Liver (tissue), 9 donors: Measurements from ENCODE around the gene GBX1. TPM values are rescaled to one million over a fixed set of nuclear protein-coding genes. Genes with fewer than 3 reads are reported as not detected.

Source experiments
- DNase-seq: peaks from one replicate; pipeline ENCODE4 v3.0.0-alpha.2; 2017; ENCODE audit warnings: low spot score
- H3K27ac ChIP-seq, 2 donors: one replicate each; pipeline ENCODE4 v1.7.0; 2013; ENCODE audit warnings: inconsistent platforms in 2 of 2, low read length in 2 of 2, control low read depth in 1 of 2, low read depth in 1 of 2, mild to moderate bottlenecking in 1 of 2
- H3K27me3 ChIP-seq, 4 donors: one replicate each; pipeline versions ENCODE4 v1.6.1 to v1.7.0; 2013; ENCODE audit warnings: low read length in 3 of 4, inconsistent platforms in 1 of 4, mild to moderate bottlenecking in 1 of 4, moderate library complexity in 1 of 4; ENCODE audit not compliant: control insufficient read depth in 4 of 4, insufficient read depth in 4 of 4
- H3K36me3 ChIP-seq, 4 donors: one replicate each; pipeline versions ENCODE4 v1.6.1 to v1.7.0; 2013; ENCODE audit warnings: low read length in 3 of 4, mild to moderate bottlenecking in 3 of 4, low read depth in 1 of 4, moderate library complexity in 1 of 4; ENCODE audit not compliant: control insufficient read depth in 4 of 4, insufficient read depth in 3 of 4
- H3K4me1 ChIP-seq, 4 donors: one replicate each; pipeline versions ENCODE4 v1.6.1 to v1.7.0; 2013; ENCODE audit warnings: low read length in 3 of 4, mild to moderate bottlenecking in 3 of 4, moderate library complexity in 1 of 4; ENCODE audit not compliant: control insufficient read depth in 4 of 4, insufficient read depth in 4 of 4
- H3K4me3 ChIP-seq, 3 donors: one replicate each; pipeline versions ENCODE4 v1.6.1 to v1.7.0; 2013; ENCODE audit warnings: low read length in 3 of 3, control low read depth in 1 of 3, low read depth in 1 of 3, mild to moderate bottlenecking in 1 of 3
- H3K9ac ChIP-seq, 2 donors: one replicate each; pipeline ENCODE4 v1.7.0; 2013; ENCODE audit warnings: low read length in 2 of 2, mild to moderate bottlenecking in 2 of 2, moderate library complexity in 2 of 2, control low read depth in 1 of 2, low read depth in 1 of 2
- H3K9me3 ChIP-seq, 4 donors: one replicate each; pipeline versions ENCODE4 v1.6.1 to v1.7.0; 2013; ENCODE audit warnings: low read length in 3 of 4; ENCODE audit not compliant: control insufficient read depth in 4 of 4
- ATF3 ChIP-seq: IDR thresholded peaks from 2 replicates; pipeline ENCODE4 v1.6.1; 2016; ENCODE audit warnings: antibody characterized with exemption
- CTCF ChIP-seq: fragments of 150-350 bp; IDR thresholded peaks from 2 replicates; pipeline ENCODE4 v1.5.1; 2017; ENCODE audit warnings: improper control_type of control experiment, low read depth, low read length; ENCODE audit not compliant: missing input control
- FOXA1 ChIP-seq: IDR thresholded peaks from 2 replicates; pipeline ENCODE4 v1.6.1; 2016; ENCODE audit warnings: antibody characterized with exemption
- FOXA2 ChIP-seq: IDR thresholded peaks from 2 replicates; pipeline ENCODE4 v1.6.1; 2016; ENCODE audit warnings: antibody characterized with exemption
- GABPA ChIP-seq, 2 donors: IDR thresholded peaks in 1 of 2; conservative IDR thresholded peaks in 1 of 2; 2 replicates each; pipeline ENCODE4 v1.6.1; 2016; ENCODE audit warnings: antibody characterized with exemption in 2 of 2, mild to moderate bottlenecking in 1 of 2, moderate library complexity in 1 of 2
- HNF4A ChIP-seq, 2 donors: conservative IDR thresholded peaks; 2 replicates each; pipeline ENCODE4 v1.6.1; 2016; ENCODE audit warnings: antibody characterized with exemption in 2 of 2, mild to moderate bottlenecking in 2 of 2
- HNF4G ChIP-seq: IDR thresholded peaks from 2 replicates; pipeline ENCODE4 v1.6.1; 2016; ENCODE audit warnings: antibody characterized with exemption
- MAX ChIP-seq: IDR thresholded peaks from 2 replicates; pipeline ENCODE4 v1.6.1; 2016; ENCODE audit warnings: antibody characterized with exemption
- NR2F2 ChIP-seq: IDR thresholded peaks from 2 replicates; pipeline ENCODE4 v1.6.1; 2016; ENCODE audit warnings: antibody characterized with exemption
- RAD21 ChIP-seq, 2 donors: IDR thresholded peaks; 2 replicates each; pipeline ENCODE4 v1.6.1; 2016; ENCODE audit warnings: antibody characterized with exemption in 2 of 2, mild to moderate bottlenecking in 2 of 2
- REST ChIP-seq: IDR thresholded peaks from 2 replicates; pipeline ENCODE4 v1.6.1; 2016; ENCODE audit warnings: antibody characterized with exemption, mild to moderate bottlenecking
- RXRA ChIP-seq, 2 donors: IDR thresholded peaks; 2 replicates each; pipeline ENCODE4 v1.6.1; 2017 to 2018; ENCODE audit warnings: antibody characterized with exemption in 2 of 2, mild to moderate bottlenecking in 1 of 2
- SP1 ChIP-seq: IDR thresholded peaks from 2 replicates; pipeline ENCODE4 v1.6.1; 2018; ENCODE audit warnings: antibody characterized with exemption, mild to moderate bottlenecking
- TAF1 ChIP-seq: conservative IDR thresholded peaks from 2 replicates; pipeline ENCODE4 v1.6.1; 2016; ENCODE audit warnings: antibody characterized with exemption, mild to moderate bottlenecking
- YY1 ChIP-seq: IDR thresholded peaks from 2 replicates; pipeline ENCODE4 v1.6.1; 2016; ENCODE audit warnings: antibody characterized with exemption, mild to moderate bottlenecking
- ZBTB33 ChIP-seq: IDR thresholded peaks from 2 replicates; pipeline ENCODE4 v1.6.1; 2016; ENCODE audit warnings: antibody characterized with exemption
- WGBS: extraction: QIAGEN DNeasy Blood & Tissue Kit; methylation state at CpG from one replicate; pipeline ENCODE4 v1.1.7; 2013; 5-methylcytosine and 5-hydroxymethylcytosine counted together
- polyA plus RNA-seq, 2 donors: library from polyadenylated mRNA; stranded (reverse) in 1 of 2; unstranded in 1 of 2; fragments of 200-250 nt in 1 of 2; fragments of >200 nt in 1 of 2; fragmentation: Nextera tagmentation in 1 of 2; extraction: Ambion mirVana in 1 of 2; gene quantifications; one replicate each; pipeline versions ENCODE4 v1.2.1 to v1.2.3, GENCODE V29; 2013 to 2015
- total RNA-seq, 2 donors: library from RNA; depleted of rRNA; stranded (reverse); fragments of >200 nt; gene quantifications; one replicate each; pipeline ENCODE4 v1.2.3, GENCODE V29; 2014
- donor health status: healthy.
- donor health status: healthy.
- donor health status: healthy.
- donor health status: healthy.
- donor health status: healthy.

Gene GBX1
- total and polyA plus RNA-seq, 4 donors: not detected

GRCh38 chr7:151198945-151199848 lies 31.7 kb upstream of the GBX1 start:
- H3K4me3 ChIP-seq: no peak overlapping the region
- no peak overlapping the region for H3K9ac ChIP-seq
- H3K27ac ChIP-seq: no peak overlapping the region
- H3K36me3 ChIP-seq: no peaks in the 10 kb centered on the region
- H3K27me3 ChIP-seq: peaks cover 0 to 13% (median under 1%) of the 10 kb centered on the region in 4 donors
- H3K9me3 ChIP-seq: no peaks in the 10 kb centered on the region
- TF ChIP-seq HNF4A (conservative IDR thresholded peaks at IDR 0.05) (no peak), ZBTB33 (no peak), MAX (no peak), HNF4G (no peak), FOXA1 (no peak), YY1 (no peak), TAF1 (no peak), GABPA (IDR thresholded peaks at IDR 0.05 in 1 of 2, conservative IDR thresholded peaks at IDR 0.05 in 1 of 2) (no peak), RXRA (IDR thresholded peaks at IDR 0.05) (no peak), NR2F2 (no peak)
- 64% methylated on average over 30 of the region's 30 CpGs for WGBS
- DNase-seq: no peak
- no peaks in the 10 kb centered on the region for H3K4me1 ChIP-seq

GRCh38 chr7:151197932-151198331 lies 30.4 kb upstream of the GBX1 start:
- Histone ChIP-seq H3K27ac (no peak overlapping the region), H3K4me1 (no peaks in the 10 kb centered on the region), H3K4me3 (no peak overlapping the region), H3K36me3 (no peaks in the 10 kb centered on the region), H3K9me3 (no peaks in the 10 kb centered on the region), H3K9ac (no peak overlapping the region), H3K27me3 (peaks cover 0 to 9% (median under 1%) of the 10 kb centered on the region in 4 donors)
- DNase-seq: no peak
- TF ChIP-seq YY1 (no peak), MAX (no peak), TAF1 (no peak), RAD21 (IDR thresholded peaks at IDR 0.05) (no peak), SP1 (no peak), RXRA (IDR thresholded peaks at IDR 0.05) (no peak), FOXA2 (no peak), HNF4A (conservative IDR thresholded peaks at IDR 0.05) (no peak), ATF3 (no peak), REST (no peak), CTCF (no peak), NR2F2 (no peak), FOXA1 (no peak)
